Measurements from ENCODE around the gene ADAM10.

DNA sequence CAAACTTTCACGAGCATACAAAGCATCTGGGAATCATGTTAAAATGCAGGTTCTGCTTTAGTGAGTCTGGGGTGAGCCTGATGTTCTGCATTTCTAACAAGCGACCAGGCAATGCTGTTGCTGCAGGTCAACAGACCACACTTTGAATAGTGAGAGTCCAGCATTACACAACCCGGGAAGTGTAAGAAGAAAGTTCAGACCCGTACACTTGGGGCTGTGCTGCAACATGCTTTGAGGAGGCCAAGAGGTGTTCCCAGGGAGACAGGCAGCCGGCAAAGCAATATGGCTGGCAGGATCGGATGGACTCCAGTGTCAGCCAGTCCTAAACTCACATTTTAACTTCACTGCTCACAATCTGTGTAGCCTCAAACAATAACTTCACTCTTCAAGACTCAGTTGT is 183.5 kb downstream of the ADAM10 start:
- TF ChIP-seq, protein P1, sequence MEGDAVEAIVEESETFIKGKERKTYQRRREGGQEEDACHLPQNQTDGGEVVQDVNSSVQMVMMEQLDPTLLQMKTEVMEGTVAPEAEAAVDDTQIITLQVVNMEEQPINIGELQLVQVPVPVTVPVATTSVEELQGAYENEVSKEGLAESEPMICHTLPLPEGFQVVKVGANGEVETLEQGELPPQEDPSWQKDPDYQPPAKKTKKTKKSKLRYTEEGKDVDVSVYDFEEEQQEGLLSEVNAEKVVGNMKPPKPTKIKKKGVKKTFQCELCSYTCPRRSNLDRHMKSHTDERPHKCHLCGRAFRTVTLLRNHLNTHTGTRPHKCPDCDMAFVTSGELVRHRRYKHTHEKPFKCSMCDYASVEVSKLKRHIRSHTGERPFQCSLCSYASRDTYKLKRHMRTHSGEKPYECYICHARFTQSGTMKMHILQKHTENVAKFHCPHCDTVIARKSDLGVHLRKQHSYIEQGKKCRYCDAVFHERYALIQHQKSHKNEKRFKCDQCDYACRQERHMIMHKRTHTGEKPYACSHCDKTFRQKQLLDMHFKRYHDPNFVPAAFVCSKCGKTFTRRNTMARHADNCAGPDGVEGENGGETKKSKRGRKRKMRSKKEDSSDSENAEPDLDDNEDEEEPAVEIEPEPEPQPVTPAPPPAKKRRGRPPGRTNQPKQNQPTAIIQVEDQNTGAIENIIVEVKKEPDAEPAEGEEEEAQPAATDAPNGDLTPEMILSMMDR (conservative IDR thresholded peaks at IDR 0.05; ENCODE audit: low read depth, low read length) = no peak
- no peak for TF ChIP-seq EZH2 (IDR thresholded peaks at IDR 0.05; ENCODE audit: low read length, unreplicated experiment)

All from PC-3 (cell line).